ENCODE results near the gene COL18A1. TPM values are rescaled to one million over a fixed set of nuclear protein-coding genes. Genes with fewer than 3 reads are reported as not detected.

COL18A1 gene
- total RNA-seq, 6 experiments from 2014 or later = 39.8 to 93.5 (median 86.8) TPM

DNA sequence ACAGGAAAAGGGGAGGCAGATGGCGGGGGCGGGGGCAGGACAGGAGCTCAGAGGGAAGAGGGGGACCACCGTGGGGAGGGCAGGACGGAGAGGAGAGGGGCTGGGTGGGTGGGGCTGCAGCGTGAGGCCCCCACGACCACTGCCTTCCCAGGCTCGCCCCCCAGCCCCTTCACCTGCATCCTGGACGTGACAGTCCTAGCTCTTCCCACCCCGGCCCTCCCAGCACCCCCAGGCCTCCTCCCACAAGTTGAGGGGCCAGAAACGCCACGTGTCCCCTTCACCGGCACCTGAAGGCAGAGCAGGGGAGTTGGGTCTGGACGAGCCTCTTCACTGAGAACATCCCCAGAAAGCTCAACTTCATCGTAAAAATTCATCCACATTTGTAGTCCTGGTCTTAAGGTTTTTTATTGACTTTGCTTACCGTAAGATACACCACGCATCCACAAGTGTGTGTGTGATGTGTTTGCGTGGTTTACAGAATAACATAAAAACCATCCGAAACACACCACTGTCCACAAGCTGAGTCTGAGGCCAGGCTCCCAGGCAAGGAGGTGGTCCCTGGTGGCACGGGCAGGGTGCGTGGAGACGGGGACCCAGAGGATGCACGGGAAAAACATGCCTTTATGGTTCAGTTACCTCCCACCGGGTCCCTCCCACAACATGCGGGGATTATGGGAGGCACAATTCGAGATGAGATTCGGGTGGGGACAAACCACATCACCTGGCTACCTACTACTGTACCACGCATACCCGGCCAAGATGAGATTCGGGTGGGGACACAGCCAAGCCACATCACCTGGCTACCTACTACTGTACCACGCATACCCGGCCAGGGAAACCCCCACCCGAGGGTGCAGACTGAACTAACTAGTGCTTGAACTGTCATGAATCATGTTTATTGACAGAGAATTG lies 13.9 kb upstream of the COL18A1 start:
- Mint-ChIP-seq H3K27ac (no peak overlapping the region), H3K4me3 (no peak overlapping the region), H3K9me3 (no peaks in the 10 kb centered on the region), H3K4me1 (ENCODE audit: low read depth) (peaks cover 22% of the 10 kb centered on the region), H3K36me3 (ENCODE audit: low read depth) (no peaks in the 10 kb centered on the region), H3K27me3 (ENCODE audit: insufficient read depth) (peaks cover 5% of the 10 kb centered on the region)
- DNase-seq = no peak
- TF ChIP-seq, protein P1, sequence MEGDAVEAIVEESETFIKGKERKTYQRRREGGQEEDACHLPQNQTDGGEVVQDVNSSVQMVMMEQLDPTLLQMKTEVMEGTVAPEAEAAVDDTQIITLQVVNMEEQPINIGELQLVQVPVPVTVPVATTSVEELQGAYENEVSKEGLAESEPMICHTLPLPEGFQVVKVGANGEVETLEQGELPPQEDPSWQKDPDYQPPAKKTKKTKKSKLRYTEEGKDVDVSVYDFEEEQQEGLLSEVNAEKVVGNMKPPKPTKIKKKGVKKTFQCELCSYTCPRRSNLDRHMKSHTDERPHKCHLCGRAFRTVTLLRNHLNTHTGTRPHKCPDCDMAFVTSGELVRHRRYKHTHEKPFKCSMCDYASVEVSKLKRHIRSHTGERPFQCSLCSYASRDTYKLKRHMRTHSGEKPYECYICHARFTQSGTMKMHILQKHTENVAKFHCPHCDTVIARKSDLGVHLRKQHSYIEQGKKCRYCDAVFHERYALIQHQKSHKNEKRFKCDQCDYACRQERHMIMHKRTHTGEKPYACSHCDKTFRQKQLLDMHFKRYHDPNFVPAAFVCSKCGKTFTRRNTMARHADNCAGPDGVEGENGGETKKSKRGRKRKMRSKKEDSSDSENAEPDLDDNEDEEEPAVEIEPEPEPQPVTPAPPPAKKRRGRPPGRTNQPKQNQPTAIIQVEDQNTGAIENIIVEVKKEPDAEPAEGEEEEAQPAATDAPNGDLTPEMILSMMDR (IDR thresholded peaks at IDR 0.05) = no peak

DNA sequence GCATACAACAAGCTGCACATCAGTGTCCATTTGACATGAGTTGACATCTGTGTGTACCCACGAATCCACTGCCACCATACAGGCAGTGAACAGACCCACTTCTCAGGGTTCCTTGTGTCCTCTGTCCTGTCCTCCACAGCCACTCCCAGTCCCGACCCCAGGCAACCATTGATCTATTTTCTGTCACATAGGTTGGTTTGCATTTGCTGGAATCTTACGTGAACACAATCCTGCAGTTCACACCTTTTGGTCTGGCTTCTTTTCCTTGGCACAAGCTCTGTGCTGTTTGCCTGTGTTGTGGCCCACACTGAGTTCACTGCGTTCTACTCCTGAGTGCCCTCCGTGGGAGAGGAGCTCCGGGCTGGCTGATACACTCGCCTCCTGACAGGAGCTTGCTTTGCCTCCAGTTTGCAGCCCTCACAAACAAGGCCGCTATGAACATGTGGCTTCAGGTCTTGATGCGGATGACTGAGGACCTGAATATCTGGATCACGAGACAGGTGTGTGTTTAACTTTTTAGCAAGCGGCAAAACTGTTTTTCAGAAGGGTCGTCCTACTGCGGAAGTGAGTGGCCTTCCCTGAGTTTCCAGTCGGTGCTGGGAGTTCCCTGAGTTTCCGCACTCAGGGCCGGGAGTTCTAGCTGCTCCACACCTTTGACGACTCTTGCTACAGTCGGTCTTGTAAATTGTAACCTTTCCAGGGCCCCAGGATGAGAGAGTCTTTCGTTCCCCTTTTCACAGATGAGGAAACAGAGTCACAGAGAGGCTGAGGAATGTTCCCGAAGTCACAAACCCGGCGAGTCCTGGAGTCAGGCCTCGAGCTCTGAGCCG lies 13.0 kb upstream of the COL18A1 start:
- TF ChIP-seq, protein P1 (IDR thresholded peaks at IDR 0.05) = no peak
- no peaks in the 10 kb centered on the region for H3K36me3 Mint-ChIP-seq (ENCODE audit: low read depth)

DNA sequence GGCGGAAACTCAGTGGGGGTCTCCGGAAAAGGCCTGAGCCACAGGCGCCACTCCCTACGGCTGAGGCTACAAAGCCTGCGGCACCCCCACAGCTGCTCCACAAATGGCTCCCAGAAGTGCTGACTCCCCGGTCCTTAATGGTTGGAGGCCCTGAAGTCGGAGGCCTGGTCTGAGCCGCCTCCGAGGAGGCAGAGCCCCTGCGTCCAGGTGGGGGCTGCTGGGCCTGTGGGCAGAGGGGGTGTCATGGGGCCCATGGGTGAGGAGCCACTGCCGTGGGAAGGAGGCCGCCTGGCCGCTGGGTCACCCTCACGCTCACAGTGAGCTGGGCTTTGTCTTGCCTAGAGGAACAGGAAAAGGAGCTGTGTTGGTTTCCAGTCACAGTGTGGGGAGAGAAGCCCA lies 12.4 kb upstream of the COL18A1 start:
- Mint-ChIP-seq H3K4me3 (no peak overlapping the region), H3K36me3 (ENCODE audit: low read depth) (no peaks in the 10 kb centered on the region), H3K27me3 (ENCODE audit: insufficient read depth) (peaks cover 11% of the 10 kb centered on the region), H3K27ac (no peak overlapping the region), H3K4me1 (ENCODE audit: low read depth) (peaks cover 8% of the 10 kb centered on the region), H3K9me3 (no peaks in the 10 kb centered on the region)
- TF ChIP-seq, protein P1 (IDR thresholded peaks at IDR 0.05) = no peak
- DNase-seq = no peak

More for the DNA sequence above, 13.0 kb upstream of the COL18A1 start:
- H3K27ac Mint-ChIP-seq = no peak overlapping the region
- H3K4me1 Mint-ChIP-seq (ENCODE audit: low read depth) = peaks cover 14% of the 10 kb centered on the region
- no peak overlapping the region for H3K4me3 Mint-ChIP-seq
- H3K27me3 Mint-ChIP-seq (ENCODE audit: insufficient read depth) = peaks cover 8% of the 10 kb centered on the region; the same call in 1 of the 2 replicates
- DNase-seq = no peak
- no peaks in the 10 kb centered on the region for H3K9me3 Mint-ChIP-seq

DNA sequence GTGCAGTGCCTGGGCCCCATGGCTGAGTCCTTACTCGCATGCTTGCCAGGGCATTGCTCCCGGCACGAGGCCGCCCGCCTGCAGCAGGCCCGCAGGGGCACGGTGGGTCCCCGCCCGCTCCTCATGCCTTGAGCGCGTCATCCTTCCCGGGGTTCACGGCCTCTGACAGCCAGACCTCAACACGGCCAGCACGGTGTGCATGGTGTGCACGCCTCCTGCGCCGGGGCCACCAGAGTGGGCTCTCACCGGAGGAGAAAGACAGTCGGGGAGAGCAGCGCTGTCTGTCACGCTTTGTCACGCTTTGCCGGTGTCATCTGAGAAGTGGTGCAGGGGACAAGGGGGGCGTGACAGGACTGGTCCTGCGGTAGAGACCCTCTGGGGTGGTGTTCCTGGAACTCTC lies 11.9 kb upstream of the COL18A1 start:
- Mint-ChIP-seq H3K27ac (no peak overlapping the region), H3K4me3 (no peak overlapping the region), H3K36me3 (ENCODE audit: low read depth) (no peaks in the 10 kb centered on the region), H3K9me3 (no peaks in the 10 kb centered on the region), H3K4me1 (ENCODE audit: low read depth) (peaks cover 3% of the 10 kb centered on the region), H3K27me3 (ENCODE audit: insufficient read depth) (peaks cover 11% of the 10 kb centered on the region)
- no peak for DNase-seq
- TF ChIP-seq, protein P1 (IDR thresholded peaks at IDR 0.05) = no peak

DNA sequence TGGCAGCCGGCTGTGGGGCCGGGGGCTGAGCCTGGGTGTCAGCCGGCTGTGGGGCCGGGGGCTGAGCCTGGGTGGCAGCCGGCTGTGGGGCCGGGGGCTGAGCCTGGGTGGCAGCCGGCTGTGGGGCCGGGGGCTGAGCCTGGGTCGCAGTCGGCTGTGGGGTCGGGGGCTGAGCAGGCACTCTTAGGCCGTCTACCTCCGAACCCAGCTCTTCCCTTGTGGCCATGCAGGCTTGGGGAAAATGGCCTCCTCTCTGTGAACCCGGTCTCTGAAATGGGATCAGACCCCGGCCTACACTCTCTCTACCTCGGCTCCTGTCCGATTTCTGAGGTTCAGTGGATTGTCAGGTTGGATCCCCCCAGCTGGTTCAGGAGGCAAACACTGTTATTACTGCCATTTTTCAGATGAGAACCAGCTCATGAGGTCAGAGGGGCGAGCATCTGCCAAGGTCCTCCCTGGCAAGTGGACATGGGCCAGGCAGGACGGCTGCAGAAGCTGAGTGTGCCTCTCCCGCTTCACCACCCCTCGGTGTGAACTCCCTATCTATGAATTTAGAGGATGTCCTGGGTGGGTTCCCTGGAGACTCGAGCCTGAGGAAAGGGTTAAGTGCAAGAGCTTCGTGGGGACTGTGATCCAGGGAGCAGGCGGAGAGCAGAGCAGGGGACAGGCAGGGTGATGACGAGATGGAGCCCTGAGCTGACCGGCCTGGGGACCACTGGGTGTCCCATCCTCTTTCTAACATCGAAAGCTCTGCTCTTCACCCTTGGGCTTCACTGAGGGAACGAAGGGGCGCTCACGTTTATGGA lies 10.9 kb upstream of the COL18A1 start:
- Mint-ChIP-seq H3K4me1 (ENCODE audit: low read depth) (no peaks in the 10 kb centered on the region), H3K9me3 (no peaks in the 10 kb centered on the region), H3K36me3 (ENCODE audit: low read depth) (no peaks in the 10 kb centered on the region), H3K4me3 (no peak overlapping the region), H3K27me3 (ENCODE audit: insufficient read depth) (peaks cover 14% of the 10 kb centered on the region), H3K27ac (no peak overlapping the region)
- no peak for DNase-seq
- TF ChIP-seq, protein P1 (IDR thresholded peaks at IDR 0.05) = no peak
